HG03097 (cell line): ENCODE results near the gene COLEC12.

Source experiments
- ATAC-seq: cut with Tn5 transposase; IDR thresholded peaks from one replicate; pipeline ENCODE4 v1.9.1; 2021; ENCODE audit not compliant: unreplicated experiment, low FRiP score

COLEC12 gene

DNA sequence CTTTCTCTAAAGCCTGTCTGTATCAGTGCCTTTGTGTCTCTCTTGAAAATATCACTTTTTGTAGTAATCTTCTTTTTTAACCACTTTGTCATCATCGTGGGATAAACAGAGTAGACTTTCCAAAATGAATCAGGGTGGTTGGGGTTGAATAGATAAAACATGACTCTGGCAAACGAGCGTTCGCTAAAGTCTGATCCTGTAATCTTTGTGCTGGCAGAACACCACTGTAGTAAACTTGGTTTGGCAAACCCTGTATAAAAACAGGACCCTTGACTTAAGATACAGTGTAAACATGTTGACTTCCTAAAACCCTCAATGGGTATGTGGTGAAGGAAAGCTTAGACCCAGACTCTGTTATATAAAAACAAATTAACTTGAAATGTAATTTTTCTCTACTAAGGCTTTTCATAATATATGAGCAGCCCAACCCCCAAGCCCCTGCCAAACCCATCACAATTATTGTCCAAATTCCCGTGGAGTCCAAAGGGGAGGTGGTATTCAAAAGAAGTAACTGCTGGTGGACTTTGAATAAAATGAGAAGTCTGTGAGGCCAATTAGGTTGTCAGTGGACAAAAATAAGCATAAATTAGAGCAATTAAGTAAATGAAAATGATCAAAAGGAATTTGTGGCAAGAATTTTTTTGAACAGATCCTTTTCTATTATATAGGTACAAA lies 52.2 kb downstream of the COLEC12 start:
- no peak for ATAC-seq

- ATAC-seq, result no peak
Measured at GRCh38 chr18:446941-447560, 53.5 kb downstream of the COLEC12 start.

- ATAC-seq, result no peak
Measured at GRCh38 chr18:445055-445454, 55.4 kb downstream of the COLEC12 start.

GRCh38 chr18:438571-438970 lies 61.9 kb downstream of the COLEC12 start:
- no peak for ATAC-seq

- ATAC-seq, result no peak
Measured at GRCh38 chr18:435940-436339, 64.6 kb downstream of the COLEC12 start.

- ATAC-seq, result no peak
Measured at GRCh38 chr18:434410-434809, 66.1 kb downstream of the COLEC12 start.

DNA sequence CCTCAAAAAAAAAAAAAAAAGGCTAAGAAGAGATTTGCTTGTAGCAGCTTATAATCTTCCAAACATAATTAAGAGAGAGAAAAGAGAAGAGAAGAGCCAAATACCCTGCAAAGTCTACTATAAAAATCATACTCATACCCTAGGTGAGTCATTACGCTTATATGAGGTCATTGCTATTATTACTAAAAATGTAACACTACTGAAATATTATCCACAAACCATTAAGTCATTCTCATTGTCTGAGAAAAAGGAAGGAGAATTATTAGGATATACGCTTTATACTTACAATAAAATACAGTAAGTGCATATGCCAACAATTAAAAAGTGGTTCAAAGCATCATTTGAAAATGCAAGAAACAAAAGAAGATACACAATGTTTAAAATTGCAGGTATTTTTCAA lies 66.5 kb downstream of the COLEC12 start:
- ATAC-seq, result no peak

DNA sequence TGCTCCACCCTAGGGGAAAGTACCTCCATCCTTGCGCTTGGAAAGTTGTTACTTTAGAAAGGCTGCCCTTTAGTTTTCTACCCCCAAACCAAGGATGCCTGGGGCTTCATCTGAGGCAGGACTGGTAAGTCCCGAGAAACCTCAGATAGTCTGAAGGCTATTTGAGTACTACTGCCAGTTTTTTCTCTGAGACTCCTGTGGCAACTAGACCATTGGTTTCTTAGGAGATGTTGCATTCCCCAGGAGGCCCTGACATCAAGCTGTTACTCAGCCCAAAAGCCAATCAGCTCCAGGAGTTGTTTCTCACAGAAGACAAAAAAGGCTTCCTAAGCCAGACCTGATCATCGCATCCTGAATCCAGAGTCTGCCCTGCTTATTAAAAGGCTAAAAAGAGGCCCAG lies 67.2 kb downstream of the COLEC12 start:
- ATAC-seq, result no peak

DNA sequence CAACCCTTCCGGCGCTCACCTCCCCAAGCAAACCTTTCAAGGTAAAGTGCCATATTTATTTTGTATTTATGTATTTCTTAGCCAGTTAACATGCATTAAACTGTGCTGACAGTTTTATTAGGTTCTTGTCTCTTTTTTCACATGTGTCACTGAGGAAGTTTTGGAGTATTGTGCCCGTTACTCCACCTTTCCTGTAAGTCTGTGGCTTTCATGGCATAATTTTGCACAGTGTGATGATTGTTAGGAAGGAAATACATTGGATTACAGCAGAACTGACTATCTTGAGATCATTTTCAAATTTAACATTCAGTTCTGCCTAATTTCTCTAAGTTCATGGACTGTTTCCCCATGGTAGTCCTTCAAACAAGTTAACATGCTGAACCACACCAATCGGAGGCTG lies 67.7 kb downstream of the COLEC12 start:
- no peak for ATAC-seq

DNA sequence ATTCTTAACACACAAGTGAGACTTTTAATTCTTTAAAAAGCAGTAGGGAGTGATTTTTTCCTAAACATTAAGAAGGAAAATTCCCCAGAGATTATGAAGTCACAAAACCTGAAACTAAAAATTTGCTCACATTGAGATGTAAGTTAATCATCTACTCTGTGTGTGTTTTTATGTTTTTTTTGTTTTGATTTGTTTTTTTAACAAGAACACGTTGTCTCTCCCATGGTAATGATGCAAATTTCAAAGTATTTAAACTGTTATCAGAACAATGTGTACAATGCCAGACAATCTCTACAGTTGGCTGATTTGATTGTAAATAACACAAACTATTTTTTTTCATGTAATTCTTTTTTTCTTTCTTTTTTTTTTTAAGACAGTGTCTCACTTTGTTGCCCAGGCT lies 71.5 kb downstream of the COLEC12 start:
- ATAC-seq, result no peak

GRCh38 chr18:427005-427404 lies 73.5 kb downstream of the COLEC12 start:
- no peak for ATAC-seq

DNA sequence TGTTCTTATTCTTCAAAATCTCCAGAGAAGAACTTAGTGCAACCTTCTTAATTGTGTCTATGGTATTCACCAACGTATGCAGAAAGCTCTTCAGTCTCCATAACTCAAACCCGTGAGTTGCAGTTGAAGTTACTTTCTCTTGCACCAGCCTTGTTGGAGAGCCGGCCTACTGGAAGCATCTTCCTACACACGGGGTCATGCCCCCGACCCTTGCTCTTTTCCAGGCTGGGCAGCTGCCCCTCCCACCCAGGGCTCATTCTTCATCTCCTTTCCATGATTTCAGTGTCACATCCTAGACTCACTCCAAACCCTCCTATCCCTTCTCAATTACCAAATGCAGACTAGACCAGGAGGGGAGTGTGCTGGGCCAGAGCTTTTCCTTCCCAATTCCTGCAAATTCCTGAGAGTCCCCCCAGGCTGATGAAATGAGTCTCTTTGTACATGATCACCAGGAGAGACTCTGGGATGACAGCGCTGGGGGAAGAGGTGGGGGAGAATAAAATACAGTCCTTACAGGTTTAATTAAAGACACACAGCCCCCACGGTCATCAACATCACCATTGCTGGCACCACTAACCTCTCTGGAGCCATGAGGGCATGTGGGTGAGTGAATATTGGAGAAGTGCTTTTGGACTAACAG lies 75.3 kb downstream of the COLEC12 start:
- no peak for ATAC-seq

DNA sequence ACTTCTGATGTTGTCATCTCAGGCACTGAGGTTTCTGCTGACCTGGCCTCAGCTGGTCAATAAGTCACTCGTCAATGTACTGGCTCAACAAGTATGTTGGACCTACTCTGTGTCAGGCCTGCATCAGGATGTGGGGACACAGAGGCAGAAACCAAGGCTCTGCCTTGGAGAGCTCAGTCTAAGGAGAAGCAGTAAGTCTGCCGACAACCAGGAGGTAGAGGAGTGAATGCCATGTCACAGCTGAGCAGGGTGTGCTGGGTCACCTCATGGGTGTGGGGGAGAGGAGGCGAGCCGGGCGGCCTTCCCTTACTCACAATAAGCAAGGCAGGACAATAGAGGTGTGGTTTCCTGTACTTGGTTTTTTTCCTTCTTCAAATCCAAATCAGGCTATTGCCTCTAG lies 75.8 kb downstream of the COLEC12 start:
- ATAC-seq, result no peak

DNA sequence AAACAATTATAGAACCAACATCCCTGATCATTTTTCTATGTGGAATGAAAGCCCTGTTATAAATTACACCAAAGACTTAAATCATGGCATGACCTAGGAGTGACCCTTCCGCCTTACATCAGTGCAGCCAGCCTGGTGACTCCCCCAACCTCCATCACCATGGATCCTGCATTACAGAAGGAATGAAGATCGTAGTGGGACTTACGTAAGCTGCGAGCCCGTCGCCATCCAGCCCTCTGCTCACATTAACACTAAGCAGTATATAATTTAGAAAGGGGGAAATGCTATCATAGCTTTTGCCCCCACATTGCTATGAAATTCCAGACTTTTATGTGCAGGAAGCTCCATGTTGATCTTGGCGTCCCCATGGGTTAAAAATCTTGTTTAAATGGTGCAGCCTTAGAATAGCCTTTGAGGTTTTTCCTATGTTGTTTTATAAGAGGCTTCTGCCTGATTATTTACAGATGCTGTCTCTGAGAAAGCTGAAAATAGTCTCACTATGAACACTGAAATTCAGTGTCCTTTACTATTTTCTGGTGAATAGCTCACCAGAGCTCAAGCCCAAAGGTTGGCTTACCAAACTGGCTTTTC lies 76.3 kb downstream of the COLEC12 start:
- no peak for ATAC-seq

GRCh38 chr18:422966-423365 lies 77.5 kb downstream of the COLEC12 start:
- ATAC-seq, result no peak

- ATAC-seq, result no peak
Measured at GRCh38 chr18:421247-422155, 79.0 kb downstream of the COLEC12 start.

- no peak for ATAC-seq
Measured at GRCh38 chr18:420661-421246, 79.7 kb downstream of the COLEC12 start.

GRCh38 chr18:419541-420175 lies 80.8 kb downstream of the COLEC12 start:
- ATAC-seq, result no peak

DNA sequence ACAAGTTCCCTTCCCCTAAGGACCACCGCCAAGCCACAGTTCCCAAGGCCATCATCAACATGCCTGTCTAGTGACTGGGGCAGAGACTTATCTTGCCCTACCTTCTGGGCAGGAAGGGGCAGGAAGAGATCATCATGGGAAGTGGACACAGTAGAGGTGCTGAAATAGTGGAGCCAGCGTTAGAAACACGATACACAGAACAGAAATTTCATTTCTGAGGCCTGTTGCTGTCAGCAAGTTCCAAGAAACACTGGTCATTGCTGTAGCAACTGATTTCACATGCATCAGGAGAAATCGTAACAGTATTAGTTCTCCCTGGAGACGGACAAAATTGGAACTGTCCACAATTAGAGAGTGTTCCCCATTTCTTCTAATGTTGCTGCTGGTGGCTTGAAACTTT lies 83.0 kb downstream of the COLEC12 start:
- no peak for ATAC-seq

GRCh38 chr18:416930-417329 lies 83.6 kb downstream of the COLEC12 start:
- ATAC-seq, result no peak
